Inferior parietal cortex (tissue), 1 donor: ENCODE results near the gene FNIP2.
"Not testable (repeated sequence)": the region's sequence is repeated elsewhere in the genome, so short reads cannot be mapped to it uniquely, and the experiment has no call there.

Experiments
- DNase-seq: peaks from one replicate; pipeline ENCODE4 v3.0.0-alpha.2; 2016; ENCODE audit errors: extremely low spot score

FNIP2 gene

GRCh38 chr4:158793021-158793420, 24.2 kb downstream of the FNIP2 start:
- no peak for DNase-seq

- DNase-seq, result not testable (repeated sequence)
Measured at GRCh38 chr4:158793430-158793829, 24.6 kb downstream of the FNIP2 start.

GRCh38 chr4:158796370-158797140, 27.7 kb downstream of the FNIP2 start:
- no peak for DNase-seq

- DNase-seq, result no peak
Measured at GRCh38 chr4:158798062-158798461, 29.2 kb downstream of the FNIP2 start.

GRCh38 chr4:158799013-158799770, 30.4 kb downstream of the FNIP2 start:
- DNase-seq, result no peak

- no peak for DNase-seq
Measured at GRCh38 chr4:158799856-158800255, 31.0 kb downstream of the FNIP2 start.

GRCh38 chr4:158801066-158801465, 32.2 kb downstream of the FNIP2 start:
- no peak for DNase-seq

- no peak for DNase-seq
Measured at GRCh38 chr4:158801677-158802076, 32.9 kb downstream of the FNIP2 start.

GRCh38 chr4:158802914-158803313, 34.1 kb downstream of the FNIP2 start:
- DNase-seq, result no peak

- DNase-seq, result no peak
Measured at GRCh38 chr4:158805635-158806471, 37.0 kb downstream of the FNIP2 start.

GRCh38 chr4:158807691-158808090, 38.9 kb downstream of the FNIP2 start:
- DNase-seq, result no peak

- DNase-seq, result no peak
Measured at GRCh38 chr4:158808399-158808798, 39.6 kb downstream of the FNIP2 start.

- DNase-seq, result not testable (repeated sequence)
Measured at GRCh38 chr4:158809208-158809607, 40.4 kb downstream of the FNIP2 start.

- no peak for DNase-seq
Measured at GRCh38 chr4:158809611-158810486, 41.0 kb downstream of the FNIP2 start.

GRCh38 chr4:158810487-158811215, 41.8 kb downstream of the FNIP2 start:
- no peak for DNase-seq

- DNase-seq, result no peak
Measured at GRCh38 chr4:158811216-158811540, 42.4 kb downstream of the FNIP2 start.

GRCh38 chr4:158811704-158812103, 42.9 kb downstream of the FNIP2 start:
- no peak for DNase-seq

GRCh38 chr4:158812133-158812532, 43.3 kb downstream of the FNIP2 start:
- DNase-seq, result no peak

- DNase-seq, result no peak
Measured at GRCh38 chr4:158812543-158812942, 43.7 kb downstream of the FNIP2 start.

GRCh38 chr4:158813113-158813512, 44.3 kb downstream of the FNIP2 start:
- no peak for DNase-seq

GRCh38 chr4:158814207-158814606, 45.4 kb downstream of the FNIP2 start:
- DNase-seq, result no peak
